IPS-11a (cell line): ENCODE measurements around the gene PRKG1.

Source experiments
- H3K4me3 ChIP-seq: one replicate; pipeline ENCODE4 v1.5.1; 2013; ENCODE audit warnings: low read depth, low read length, control low read depth

The PRKG1 gene

DNA sequence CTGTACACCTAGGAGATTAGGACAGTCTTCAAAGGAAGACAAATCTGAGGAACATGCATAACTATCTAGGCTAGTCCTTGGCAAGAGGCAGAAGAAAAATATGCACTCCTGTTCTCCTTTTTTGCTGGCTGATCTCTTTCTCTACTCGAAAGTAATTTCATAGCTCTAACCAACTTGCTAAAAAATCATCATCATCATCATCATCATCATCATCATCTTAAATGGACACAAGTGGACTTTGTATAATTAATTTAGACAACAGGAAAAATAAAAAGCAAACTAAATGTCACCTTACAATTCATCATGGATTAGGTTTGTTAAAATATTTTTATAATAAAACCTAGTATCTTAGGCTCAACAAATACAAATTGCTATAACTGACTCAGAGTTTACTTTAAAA, 1192.6 kb downstream of the PRKG1 start:
- H3K4me3 ChIP-seq: no peak overlapping the region

DNA sequence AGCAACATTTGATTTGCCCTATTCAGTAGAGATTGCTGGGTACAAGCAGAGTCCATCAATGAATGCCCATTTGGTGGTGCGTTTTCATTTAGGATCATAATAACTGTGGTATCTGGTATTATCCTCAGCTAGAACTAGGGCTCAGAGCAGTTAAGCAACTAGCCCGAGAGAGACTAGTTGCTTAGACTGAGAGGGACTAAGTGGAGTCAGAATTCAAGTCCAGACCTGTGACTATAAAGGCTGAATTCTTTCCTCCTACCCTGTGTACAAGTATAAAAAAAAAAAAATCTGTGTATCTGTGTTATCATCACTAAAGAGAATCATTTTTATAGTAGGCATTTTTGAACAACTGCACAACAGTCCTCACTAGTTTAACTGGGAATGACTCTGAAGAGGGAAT, 1194.5 kb downstream of the PRKG1 start:
- no peak overlapping the region for H3K4me3 ChIP-seq

DNA sequence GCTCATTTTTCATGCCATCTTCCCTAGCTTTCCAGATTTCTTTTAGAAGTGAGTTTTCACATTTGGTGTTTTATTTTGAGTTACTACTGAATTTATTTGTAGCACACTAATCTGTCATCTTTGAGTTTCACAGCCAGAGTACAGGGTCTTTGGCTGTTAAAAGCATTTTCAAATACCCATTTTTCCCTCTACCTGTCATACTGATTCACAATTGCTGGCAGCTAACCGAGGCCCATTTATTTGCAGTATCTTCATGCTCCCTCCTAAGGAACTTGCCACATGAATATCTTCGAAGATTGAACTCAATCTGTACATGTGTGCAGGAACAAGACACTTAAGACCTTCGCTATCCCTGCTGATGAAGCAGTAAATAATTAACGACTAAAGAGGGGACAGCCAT, 1194.9 kb downstream of the PRKG1 start:
- H3K4me3 ChIP-seq: no peak overlapping the region

DNA sequence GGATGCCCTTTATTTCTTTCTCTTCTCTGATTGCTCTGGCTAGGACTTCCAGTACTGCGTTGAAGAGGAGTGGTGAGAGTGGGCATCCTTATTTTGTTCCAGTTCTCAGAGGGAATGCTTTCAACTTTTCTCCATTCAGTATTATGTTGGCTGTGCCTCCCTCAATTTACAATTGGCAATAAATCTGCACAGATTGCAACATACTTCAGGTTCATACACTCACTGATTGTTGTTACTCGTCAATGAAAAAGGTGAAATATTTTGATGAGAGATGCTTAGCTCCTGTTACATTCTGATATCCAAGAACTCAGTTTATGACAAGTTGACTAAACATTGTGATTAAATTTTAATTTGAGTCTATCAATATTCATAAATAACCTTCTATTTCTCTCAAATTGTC, 1201.9 kb downstream of the PRKG1 start:
- H3K4me3 ChIP-seq: no peak overlapping the region

DNA sequence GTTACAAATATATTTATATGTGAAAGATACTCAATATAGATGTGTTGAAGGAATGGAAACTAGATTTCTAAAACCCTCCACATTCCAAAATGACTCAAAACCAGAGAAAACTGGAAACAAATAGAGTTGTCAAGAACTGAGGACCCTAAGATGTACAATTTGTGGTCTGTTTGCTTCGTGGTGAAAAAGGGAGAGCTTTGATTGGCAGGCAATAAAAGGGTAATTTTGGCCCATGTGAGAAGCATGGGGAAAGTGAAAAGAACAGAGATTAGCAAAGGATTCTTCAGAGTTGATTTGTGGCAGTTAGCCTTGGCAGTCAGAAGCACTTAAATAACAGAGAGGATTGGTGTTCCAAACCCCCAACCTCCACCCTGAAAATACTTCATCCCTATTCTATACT, 1202.7 kb downstream of the PRKG1 start:
- no peak overlapping the region for H3K4me3 ChIP-seq

DNA sequence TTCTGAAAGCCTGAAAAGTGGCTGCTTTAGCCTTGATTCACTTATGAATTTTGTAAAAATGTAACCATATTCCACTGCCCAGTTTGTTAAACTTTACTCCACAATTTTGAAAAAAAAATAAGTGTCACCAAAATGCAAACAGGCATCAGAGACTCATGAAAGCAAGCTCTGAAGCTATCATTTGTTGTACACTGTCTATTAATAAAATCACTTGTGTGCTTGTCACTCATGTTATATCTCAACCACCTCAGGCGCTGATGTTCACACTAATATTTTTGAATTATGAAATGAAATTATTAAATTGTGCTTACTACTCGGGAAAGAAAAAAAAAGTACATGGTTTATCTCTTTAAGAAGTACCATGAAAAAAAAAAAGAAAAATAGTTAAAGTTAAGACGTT, 1205.3 kb downstream of the PRKG1 start:
- H3K4me3 ChIP-seq: no peak overlapping the region

DNA sequence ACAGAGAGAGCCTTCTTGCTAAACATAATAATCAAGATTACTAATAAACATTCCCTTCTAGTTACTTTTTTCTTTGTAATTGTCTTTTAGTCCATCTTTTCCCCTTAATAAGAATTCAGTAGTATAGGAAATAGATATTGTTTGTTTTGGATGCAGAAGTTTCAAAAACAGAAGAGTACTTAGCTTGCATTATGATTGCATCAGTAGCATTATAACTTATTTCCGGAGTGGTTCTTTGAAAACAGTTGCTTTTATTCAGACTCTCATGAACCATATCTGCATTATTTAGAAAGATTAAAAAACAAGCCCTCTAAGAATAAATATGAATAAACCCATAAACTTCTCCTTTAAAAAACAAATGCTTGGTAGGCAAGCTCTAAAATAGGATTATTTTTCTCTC, 1205.8 kb downstream of the PRKG1 start:
- no peak overlapping the region for H3K4me3 ChIP-seq

DNA sequence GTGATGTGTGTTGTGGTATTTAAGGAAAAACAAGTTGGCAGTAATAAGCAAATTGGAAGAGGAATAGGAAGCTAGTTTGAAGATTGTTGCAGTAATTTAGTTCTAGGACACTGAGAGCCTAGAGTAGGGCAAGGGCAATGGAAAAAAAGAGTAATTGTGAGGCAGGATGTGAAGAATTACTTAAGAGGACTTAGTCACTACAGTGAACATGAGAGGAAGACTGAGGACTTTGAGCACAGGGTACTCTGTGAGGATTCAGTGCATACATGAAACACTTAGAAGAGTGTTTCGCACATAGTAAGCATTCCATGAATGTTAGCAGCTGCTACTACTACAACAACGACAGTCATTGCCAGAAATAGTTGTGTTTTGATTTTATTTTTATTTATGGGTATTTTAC, 1208.9 kb downstream of the PRKG1 start:
- no peak overlapping the region for H3K4me3 ChIP-seq

DNA sequence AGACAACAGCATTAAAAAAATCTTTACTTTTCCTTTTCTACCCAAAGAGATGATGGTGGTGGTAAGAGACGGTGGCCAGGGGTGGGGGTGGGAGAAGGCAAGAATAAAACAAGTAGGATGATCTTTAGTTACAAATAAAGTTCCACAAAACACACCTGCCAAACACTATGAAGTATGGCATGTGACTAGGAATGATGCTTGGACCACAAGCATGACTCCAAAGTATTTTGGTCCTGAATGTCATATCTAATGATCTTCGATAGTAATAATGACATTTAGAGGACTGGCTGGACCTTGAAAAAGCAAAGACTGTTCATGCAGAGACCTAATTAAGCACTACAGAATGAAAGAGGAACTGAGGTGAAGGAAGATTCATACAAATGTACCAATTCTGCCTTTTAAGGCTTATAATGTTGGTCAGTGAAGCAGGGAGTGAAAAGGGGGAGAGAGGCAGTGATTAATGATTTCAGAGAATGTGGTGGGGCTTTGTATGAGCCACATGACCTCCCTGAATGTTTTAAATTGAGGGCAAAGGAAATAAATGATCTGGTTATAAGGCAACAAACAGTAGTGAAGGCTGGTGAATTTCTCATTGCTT, 1210.2 kb downstream of the PRKG1 start:
- H3K4me3 ChIP-seq: no peak overlapping the region

DNA sequence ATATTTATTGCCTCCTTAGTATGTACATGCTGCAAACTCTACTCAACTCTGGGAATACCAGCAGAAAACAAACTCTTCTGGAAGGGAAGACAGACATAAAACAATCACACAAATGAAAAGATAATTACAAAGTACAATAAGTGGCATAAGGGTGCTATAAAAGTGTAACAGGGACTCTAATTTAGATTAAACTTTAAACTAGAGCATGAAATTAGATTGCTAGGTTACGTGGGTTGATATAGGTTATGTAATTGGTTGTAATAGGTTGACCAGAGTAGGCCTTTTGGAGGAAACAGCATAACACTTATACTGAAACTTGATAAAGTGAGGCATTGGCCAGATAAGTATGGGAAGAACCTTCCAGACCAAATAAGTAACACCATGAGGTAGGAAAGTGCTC, 1213.6 kb downstream of the PRKG1 start:
- H3K4me3 ChIP-seq: no peak overlapping the region

DNA sequence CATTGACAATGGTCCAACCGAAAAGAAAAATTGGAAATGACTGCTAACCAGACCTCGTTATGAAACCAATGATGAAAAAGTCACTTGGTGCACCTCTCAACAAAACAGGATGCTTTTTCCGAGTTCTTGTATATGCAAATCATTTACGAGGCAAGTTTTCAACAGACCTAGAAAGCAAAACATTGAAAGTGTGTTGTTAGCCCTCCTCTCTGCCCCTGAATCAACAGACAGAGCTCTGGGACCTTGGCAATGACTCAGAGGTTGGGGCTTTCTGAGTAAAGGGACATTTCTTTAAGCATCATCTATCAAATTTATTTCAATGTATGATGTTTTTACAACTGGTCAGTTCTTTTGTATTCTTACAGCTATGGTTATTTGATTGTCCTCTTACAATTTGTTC, 1223.5 kb downstream of the PRKG1 start:
- no peak overlapping the region for H3K4me3 ChIP-seq

DNA sequence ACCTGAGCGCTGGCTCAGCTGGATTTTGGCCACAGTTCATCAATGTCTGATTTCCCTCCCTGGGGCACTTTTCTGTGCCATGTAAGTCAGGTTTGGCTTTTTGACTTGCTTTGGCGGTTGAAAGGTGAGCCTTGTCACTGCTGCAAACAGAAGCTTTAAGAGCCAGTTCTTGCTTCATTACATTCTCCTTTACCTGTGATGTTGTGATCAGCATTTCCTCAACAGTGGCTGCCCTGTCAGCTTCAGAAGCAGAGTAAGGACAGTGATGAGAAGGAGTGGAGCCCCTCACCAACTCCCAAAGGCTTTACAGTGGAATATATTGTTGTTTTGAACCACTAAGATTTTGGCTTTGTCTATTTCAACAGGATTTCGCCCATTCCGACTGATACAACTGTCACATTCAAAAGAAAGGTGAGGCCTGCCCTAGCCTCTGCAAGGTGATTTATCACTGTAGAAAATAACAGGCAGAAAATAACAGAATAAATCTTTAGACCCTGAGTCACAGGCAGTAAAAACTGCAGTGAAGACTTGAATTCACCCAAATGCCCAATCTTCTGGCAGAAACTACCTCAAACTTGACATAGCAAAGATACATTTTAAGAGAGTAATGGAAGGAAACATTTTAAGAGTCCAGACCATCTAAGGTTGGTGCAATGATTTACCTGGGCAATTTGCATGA, 1226.5 kb downstream of the PRKG1 start:
- no peak overlapping the region for H3K4me3 ChIP-seq

DNA sequence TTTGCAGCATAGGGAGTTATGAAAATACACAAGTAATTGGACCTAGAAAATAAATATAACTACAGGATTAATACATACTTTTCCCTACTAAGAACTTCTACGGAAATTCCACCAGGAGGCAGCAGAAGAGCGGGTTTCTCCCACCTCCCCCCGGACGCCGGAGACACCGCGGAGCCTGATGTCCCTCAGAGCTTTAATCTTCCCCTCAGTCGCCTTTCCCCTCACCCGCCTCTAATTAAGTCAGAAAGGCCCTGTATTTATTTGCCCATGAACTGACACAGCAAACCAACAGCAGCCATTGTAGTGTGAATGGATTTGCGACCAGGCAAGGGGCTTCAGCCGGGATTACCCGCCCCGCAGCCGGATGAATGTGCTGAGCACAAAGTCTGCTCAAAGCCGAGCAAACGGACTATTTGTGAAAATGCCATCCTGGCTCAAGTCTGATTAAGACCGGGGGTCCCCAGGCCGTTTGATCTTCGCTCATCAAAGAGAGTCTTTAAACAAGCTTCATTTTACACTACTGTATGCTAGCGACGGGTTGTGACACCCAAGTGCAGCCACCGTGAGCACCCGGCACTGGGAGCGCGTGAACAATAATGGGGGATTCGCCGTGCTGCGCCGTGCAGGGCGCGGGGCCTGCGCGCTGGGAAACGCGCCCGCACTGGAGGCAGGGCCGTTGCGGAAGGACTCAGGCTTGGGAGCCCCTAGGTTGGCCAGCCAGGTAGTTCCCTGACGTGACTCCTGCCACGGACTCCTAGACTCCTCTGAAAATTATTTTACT, 1234.2 kb downstream of the PRKG1 start:
- peak overlapping the region; percentile 45 for H3K4me3 ChIP-seq

DNA sequence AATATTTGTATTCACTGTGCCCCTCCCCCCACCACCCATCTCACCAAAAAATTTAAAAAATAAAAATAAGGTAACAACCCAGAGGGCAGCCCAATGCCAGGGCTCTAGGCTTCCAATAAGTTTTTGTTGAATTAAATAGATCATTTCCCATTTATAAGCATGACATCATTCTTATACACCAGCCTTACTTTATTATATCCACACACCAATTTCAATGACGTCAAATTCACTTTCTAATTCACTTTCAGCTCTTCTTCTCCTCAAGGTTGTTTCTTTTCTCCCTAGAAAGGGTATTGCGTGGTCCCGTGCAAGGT, 1238.6 kb downstream of the PRKG1 start:
- H3K4me3 ChIP-seq: no peak overlapping the region

DNA sequence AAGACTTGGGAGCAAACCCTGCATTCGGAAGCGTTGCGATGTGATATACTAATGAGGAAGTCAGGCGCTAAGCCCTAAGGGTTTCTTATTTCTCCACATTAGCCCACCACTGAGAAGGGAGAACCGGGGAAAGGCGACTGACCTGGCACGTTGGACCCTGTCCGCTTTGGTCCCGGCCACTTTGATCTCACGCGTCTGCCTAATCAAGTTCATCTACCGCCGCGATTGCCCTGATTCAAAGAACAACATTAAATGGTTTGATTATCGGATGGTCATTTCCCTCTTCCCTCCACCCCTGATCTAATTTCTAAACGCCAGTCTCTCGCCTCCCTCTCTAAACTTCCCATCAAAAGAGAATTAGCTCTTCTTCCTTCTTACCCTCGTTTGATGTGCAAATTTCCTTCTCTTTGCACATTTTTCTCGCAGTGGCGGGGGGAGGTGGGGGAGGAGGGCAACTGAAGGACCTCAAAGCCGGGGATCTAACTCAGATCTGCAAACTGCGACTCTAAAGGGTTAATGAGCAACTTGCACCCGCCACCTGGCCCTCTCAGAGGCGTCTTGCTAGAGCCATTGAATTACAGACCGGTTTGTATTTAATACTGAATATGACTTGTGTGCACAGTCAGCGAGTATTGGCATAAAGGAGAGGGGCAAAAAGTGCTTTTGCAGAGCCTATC, 1239.1 kb downstream of the PRKG1 start:
- H3K4me3 ChIP-seq: peak overlapping the region; percentile 13

DNA sequence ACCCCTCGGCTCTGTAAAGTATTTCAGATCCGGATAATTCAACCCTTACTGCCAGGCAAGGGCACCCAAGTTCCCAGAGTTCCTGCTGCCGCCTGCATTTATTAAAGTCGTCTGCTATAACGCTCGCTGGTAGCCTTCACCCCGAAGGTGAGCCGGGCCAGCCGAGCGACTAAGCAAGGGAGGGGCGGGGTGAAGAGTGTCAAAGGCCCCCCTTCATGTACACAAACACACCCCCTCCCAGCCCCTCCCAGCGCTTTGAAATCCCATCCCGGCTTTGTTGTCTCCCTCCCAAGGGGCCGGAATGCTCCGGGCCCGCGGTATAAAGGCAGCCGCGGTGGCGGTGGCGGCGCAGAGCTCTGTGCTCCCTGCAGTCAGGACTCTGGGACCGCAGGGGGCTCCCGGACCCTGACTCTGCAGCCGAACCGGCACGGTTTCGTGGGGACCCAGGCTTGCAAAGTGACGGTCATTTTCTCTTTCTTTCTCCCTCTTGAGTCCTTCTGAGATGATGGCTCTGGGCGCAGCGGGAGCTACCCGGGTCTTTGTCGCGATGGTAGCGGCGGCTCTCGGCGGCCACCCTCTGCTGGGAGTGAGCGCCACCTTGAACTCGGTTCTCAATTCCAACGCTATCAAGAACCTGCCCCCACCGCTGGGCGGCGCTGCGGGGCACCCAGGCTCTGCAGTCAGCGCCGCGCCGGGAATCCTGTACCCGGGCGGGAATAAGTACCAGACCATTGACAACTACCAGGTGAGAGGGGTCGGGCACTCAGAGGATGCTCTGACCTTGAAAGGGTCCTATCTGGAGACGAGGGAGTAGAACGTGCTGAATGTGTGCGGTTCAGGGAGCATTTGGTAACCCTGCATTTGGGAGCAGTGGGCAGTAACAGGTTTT, 1239.9 kb downstream of the PRKG1 start, which contains the start of gene DKK1:
Gene DKK1 (plus strand): TSS at position 349 of the 889 bp plus-strand sequence. CDS start 154 bp downstream, at position 503.
- H3K4me3 ChIP-seq: peak within 1 kb of the TSS; percentile 38

DNA sequence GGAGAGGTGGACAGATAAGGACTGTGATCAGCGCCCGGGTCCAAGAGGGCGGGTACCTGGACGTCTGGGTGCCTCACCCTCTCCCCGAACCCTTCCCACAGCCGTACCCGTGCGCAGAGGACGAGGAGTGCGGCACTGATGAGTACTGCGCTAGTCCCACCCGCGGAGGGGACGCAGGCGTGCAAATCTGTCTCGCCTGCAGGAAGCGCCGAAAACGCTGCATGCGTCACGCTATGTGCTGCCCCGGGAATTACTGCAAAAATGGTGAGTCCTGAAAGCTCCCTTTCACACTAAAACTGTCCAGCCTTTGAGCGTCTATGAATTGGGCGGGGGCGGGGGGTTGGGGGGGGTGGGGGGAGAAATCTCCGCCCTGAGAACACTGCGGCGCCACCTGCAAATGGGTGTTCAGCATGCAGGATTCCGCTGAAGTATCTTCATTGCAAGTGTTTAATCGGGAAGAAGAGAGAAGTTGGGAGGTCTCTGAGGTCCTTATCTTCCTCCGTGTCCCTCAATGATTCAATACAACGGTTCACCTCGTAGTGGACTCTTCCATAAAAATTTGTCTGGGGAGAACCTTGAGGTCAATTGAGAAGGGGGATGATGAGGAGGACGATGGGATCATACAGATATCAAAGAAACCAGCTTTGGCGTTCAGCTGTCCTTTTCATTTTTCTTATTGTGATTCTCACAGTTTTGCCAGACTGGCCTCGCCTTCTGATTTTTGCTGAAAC, 1240.7 kb downstream of the PRKG1 start:
- peak overlapping the region; percentile 38 for H3K4me3 ChIP-seq

DNA sequence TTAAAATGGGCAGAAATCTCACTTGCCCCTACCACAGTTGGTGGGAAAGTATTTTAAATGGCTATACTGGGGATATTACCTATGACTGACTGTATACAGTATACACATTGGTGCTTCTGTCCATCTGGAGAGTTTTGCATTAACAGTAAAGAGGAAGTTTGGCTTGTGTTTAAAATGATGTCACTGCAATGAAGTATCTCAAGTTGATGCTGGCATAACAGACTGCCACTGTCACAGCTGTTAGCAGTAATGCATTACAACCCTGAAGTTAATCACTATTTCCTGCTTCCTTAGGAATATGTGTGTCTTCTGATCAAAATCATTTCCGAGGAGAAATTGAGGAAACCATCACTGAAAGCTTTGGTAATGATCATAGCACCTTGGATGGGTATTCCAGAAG, 1241.7 kb downstream of the PRKG1 start:
- H3K4me3 ChIP-seq: no peak overlapping the region

DNA sequence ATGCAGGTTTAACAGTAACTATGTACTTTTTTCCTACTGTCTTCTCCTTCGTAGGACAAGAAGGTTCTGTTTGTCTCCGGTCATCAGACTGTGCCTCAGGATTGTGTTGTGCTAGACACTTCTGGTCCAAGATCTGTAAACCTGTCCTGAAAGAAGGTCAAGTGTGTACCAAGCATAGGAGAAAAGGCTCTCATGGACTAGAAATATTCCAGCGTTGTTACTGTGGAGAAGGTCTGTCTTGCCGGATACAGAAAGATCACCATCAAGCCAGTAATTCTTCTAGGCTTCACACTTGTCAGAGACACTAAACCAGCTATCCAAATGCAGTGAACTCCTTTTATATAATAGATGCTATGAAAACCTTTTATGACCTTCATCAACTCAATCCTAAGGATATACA, 1242.2 kb downstream of the PRKG1 start:
- no peak overlapping the region for H3K4me3 ChIP-seq

DNA sequence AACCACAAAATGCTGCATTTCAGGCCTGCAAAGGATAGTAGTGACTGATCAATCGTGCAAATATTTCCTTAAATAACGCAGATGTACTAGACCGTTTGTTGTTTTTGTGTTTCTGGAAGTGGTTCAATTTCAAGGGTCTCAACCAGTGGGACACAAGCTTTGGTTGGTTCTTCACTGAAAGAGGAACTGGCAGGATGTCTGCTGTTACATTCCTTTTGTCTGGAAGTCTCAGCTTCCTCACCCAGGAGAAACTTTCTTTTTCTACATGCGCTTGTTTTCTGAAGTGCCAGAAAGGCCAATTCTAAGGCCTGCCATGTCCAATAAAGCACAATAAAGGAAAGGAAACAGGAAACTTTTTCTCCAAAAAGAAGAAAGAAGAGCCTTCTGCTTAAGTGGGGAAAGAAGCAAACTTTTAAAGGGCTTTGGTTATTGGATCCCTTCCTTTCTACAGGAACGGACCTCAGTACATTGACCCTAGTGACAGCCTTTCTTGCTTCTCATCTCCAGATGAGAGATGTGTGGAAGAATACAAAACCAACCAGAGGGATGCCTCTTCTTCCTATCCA, 1243.9 kb downstream of the PRKG1 start:
- no peak overlapping the region for H3K4me3 ChIP-seq
